Activated naive CD4-positive, alpha-beta T cell treated with anti-CD3 and anti-CD28 coated beads, Interleukin-2, amount 10 ng/mL, durations not matched to agents 7 days and 5 days (primary cell): Measurements from ENCODE around the gene PSTPIP2.
A peak's percentile ranks its signal among the peaks of the same experiment; 100 is the strongest.
"Not testable (repeated sequence)": the region's sequence is repeated elsewhere in the genome, so short reads cannot be mapped to it uniquely, and the experiment has no call there.

Experiments used
- CTCF ChIA-PET: fragments of 350-600 bp; sonication (Branson Sonifier 250); formaldehyde crosslinking; loops from one replicate; lab custom pipeline; 2021; ENCODE audit warnings: antibody characterized with exemption; lab: Charles Lee
- DNase-seq: peaks from one replicate; pipeline ENCODE4 v3.0.0-alpha.2; 2020
- H3K27ac Mint-ChIP-seq: one replicate; pipeline ENCODE4 v1.8.0; 2021; ENCODE audit warnings: mild to moderate bottlenecking, moderate library complexity, mixed read lengths
- H3K27me3 Mint-ChIP-seq: one replicate; pipeline ENCODE4 v1.8.0; 2021; ENCODE audit warnings: mild to moderate bottlenecking, mixed read lengths
- H3K36me3 Mint-ChIP-seq: one replicate; pipeline ENCODE4 v1.8.0; 2021; ENCODE audit warnings: mixed read lengths
- H3K4me1 Mint-ChIP-seq: one replicate; pipeline ENCODE4 v1.8.0; 2021; ENCODE audit warnings: mixed read lengths
- H3K4me3 Mint-ChIP-seq: one replicate; pipeline ENCODE4 v1.8.0; 2021; ENCODE audit warnings: mild to moderate bottlenecking, moderate library complexity, mixed read lengths
- H3K9me3 Mint-ChIP-seq: one replicate; pipeline ENCODE4 v1.8.0; 2021; ENCODE audit warnings: mixed read lengths

Gene PSTPIP2

GRCh38 chr18:46001892-46002291, 70.2 kb downstream of the PSTPIP2 start:
- Mint-ChIP-seq H3K27ac (no peak overlapping the region), H3K4me1 (peaks cover 38% of the 10 kb centered on the region), H3K9me3 (peaks cover 13% of the 10 kb centered on the region), H3K36me3 (peaks cover 12% of the 10 kb centered on the region), H3K27me3 (peaks cover 4% of the 10 kb centered on the region), H3K4me3 (no peak overlapping the region)
- DNase-seq, result no peak
- CTCF ChIA-PET, result no interaction called here

GRCh38 chr18:46001074-46001473, 71.0 kb downstream of the PSTPIP2 start:
- Mint-ChIP-seq H3K4me3 (no peak overlapping the region), H3K27ac (no peak overlapping the region), H3K27me3 (peaks cover 4% of the 10 kb centered on the region), H3K9me3 (peaks cover 13% of the 10 kb centered on the region), H3K4me1 (peaks cover 44% of the 10 kb centered on the region), H3K36me3 (peaks cover 12% of the 10 kb centered on the region)
- no peak for DNase-seq
- CTCF ChIA-PET, result no interaction called here

GRCh38 chr18:45999536-45999935, 72.5 kb downstream of the PSTPIP2 start:
- DNase-seq, result no peak
- Mint-ChIP-seq H3K4me1 (peaks cover 50% of the 10 kb centered on the region), H3K27me3 (peaks cover 4% of the 10 kb centered on the region), H3K4me3 (no peak overlapping the region), H3K9me3 (peaks cover 13% of the 10 kb centered on the region), H3K36me3 (peaks cover 12% of the 10 kb centered on the region), H3K27ac (peak overlapping the region; percentile 70)
- CTCF ChIA-PET, result no interaction called here

GRCh38 chr18:45998244-45998643, 73.8 kb downstream of the PSTPIP2 start:
- DNase-seq, result peak; percentile 47
- H3K27me3 Mint-ChIP-seq, result peaks cover 4% of the 10 kb centered on the region
- CTCF ChIA-PET, result interaction anchor here (1.0 to 1.9 kb wide), 2 partner anchors 15 to 75 kb away, joined by 3 to 8 read pairs; no protein-coding TSS in a partner anchor
- peaks cover 13% of the 10 kb centered on the region for H3K9me3 Mint-ChIP-seq
- H3K27ac Mint-ChIP-seq, result peak overlapping the region; percentile 97
- peak overlapping the region; percentile 65 for H3K4me3 Mint-ChIP-seq
- H3K36me3 Mint-ChIP-seq, result peaks cover 14% of the 10 kb centered on the region
- H3K4me1 Mint-ChIP-seq, result peaks cover 50% of the 10 kb centered on the region

DNA sequence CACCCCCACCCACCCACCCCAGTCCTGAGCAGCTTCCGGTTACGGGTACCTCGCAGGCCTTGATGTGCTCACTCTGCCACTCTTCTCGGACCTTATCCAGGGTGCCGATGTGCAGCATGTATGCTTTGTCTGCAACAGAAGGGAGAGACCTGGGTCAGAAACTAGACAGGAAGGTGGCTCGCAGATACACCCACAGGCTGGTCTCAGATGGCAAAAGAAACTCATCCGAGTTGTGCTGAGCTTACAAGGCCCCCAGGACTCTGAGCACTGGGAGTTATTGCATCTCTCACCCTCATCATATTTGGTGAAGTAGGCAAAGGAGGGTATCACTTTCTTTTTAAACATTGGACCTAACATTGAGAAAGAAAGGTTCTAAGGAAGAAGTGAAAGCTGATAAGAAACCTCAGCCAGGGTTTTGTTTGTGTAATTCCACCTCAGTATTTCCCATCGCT, 74.3 kb downstream of the PSTPIP2 start:
- H3K4me3 Mint-ChIP-seq, result peak overlapping the region; percentile 65
- peak; percentile 51 for DNase-seq
- peaks cover 11% of the 10 kb centered on the region for H3K9me3 Mint-ChIP-seq
- H3K27ac Mint-ChIP-seq, result peak overlapping the region; percentile 97
- CTCF ChIA-PET, result interaction anchor here (1.0 to 1.9 kb wide), 2 partner anchors 15 to 76 kb away, joined by 3 to 8 read pairs; no protein-coding TSS in a partner anchor
- no peaks in the 10 kb centered on the region for H3K27me3 Mint-ChIP-seq
- H3K4me1 Mint-ChIP-seq, result peaks cover 50% of the 10 kb centered on the region
- peaks cover 12% of the 10 kb centered on the region for H3K36me3 Mint-ChIP-seq

DNA sequence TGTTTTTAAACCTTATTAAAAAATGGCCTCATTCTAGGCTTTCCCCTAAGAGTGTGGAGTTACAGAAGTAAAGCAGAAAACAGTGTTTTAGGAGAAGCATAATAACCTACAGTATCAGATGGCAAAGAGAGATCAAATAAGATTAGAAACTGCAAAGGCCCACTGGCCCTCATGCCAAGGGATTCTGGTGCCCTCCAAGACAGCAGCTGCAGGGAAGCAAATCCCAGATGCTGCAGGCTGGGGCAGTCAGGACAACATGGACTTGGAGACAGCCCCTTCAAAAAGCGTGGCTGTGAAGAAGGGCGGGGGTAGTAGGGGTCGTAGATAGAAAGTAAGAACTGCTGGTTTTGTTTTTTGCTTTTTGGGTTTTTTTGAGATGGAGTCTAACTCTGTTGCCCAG, 76.6 kb downstream of the PSTPIP2 start:
- CTCF ChIA-PET, result no interaction called here
- Mint-ChIP-seq H3K36me3 (peaks cover 3% of the 10 kb centered on the region), H3K27ac (no peak overlapping the region)

DNA sequence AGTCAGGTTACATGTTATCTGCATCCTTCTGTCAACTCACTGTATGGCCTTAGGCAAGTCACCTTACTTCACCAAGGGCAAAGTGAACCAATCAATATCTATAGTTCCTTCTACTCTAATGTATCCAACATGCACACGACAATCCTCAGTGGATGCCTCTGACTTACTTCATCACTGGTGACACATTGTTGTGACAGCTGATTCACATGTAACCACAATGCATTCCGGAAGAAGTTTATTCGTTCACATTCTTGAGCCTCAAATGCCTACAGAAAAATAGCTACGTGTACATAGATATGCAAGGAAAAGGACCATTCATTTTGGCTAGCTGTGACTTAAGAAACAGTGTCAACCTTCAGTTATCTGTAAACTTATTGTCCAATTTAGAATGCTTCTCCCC, 78.6 kb downstream of the PSTPIP2 start:
- DNase-seq, result no peak
- Mint-ChIP-seq H3K9me3 (peaks cover 4% of the 10 kb centered on the region), H3K4me1 (peaks cover 26% of the 10 kb centered on the region)

More for the DNA sequence above, 76.6 kb downstream of the PSTPIP2 start:
- Mint-ChIP-seq H3K4me1 (peaks cover 39% of the 10 kb centered on the region), H3K4me3 (no peak overlapping the region), H3K27me3 (no peaks in the 10 kb centered on the region), H3K9me3 (no peaks in the 10 kb centered on the region)
- no peak for DNase-seq

DNA sequence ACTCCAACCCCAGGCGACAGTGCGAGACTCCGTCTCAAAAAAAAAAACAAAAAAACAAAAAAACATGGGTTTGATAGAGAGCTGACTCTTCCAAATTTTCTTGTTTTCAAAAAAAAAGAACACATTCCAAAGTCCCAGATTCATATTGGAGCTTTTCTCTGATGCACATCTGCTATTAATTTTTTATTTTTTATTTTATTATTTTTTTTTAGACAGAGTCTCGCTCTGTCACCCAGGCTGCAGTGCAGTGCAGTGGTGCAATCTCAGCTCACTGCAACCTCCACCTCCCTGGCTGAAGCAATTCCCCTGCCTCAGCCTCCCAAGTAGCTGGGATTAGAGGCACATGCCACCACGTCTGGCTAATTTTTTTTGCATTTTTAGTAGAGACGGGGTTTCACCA, 79.5 kb downstream of the PSTPIP2 start:
- not testable (repeated sequence) for DNase-seq, H3K27me3 Mint-ChIP-seq, H3K4me3 Mint-ChIP-seq, H3K9me3 Mint-ChIP-seq, H3K27ac Mint-ChIP-seq
- H3K36me3 Mint-ChIP-seq, result peaks cover 14% of the 10 kb centered on the region
- peaks cover 17% of the 10 kb centered on the region for H3K4me1 Mint-ChIP-seq
- CTCF ChIA-PET, result interaction anchor here (2.4 kb wide), 1 partner anchor 81 kb away, joined by 10 read pairs; no protein-coding TSS in a partner anchor

More for the DNA sequence above, 78.6 kb downstream of the PSTPIP2 start:
- peaks cover 10% of the 10 kb centered on the region for H3K36me3 Mint-ChIP-seq
- CTCF ChIA-PET, result interaction anchor here (2.4 kb wide), 1 partner anchor 80 kb away, joined by 10 read pairs; no protein-coding TSS in a partner anchor
- no peak overlapping the region for H3K4me3 Mint-ChIP-seq
- no peaks in the 10 kb centered on the region for H3K27me3 Mint-ChIP-seq
- peak overlapping the region; percentile 22 for H3K27ac Mint-ChIP-seq

DNA sequence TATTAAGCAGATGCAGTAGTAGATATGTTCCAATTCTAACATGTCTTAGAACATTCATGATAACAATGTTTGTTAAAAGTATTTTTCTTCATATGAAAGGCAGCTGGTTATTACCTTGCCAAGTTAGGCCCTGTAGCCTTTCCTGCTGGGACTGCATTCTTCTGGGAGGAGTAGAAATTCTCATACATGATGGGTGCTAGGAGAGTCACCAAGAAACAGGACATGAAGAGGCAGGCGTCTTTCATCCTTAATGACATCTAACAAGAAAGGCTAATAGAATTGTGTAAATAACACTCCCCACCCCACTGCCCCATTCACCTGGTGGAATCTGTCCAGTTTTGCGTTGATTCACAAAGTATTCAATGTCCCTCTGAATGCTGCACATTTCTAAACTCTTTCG, 80.3 kb downstream of the PSTPIP2 start:
- Mint-ChIP-seq H3K4me1 (peaks cover 11% of the 10 kb centered on the region), H3K36me3 (peaks cover 17% of the 10 kb centered on the region), H3K9me3 (peaks cover 4% of the 10 kb centered on the region), H3K27ac (no peak overlapping the region), H3K4me3 (no peak overlapping the region), H3K27me3 (no peaks in the 10 kb centered on the region)
- DNase-seq, result no peak
- CTCF ChIA-PET, result no interaction called here

- Mint-ChIP-seq H3K4me3 (no peak overlapping the region), H3K9me3 (peaks cover 4% of the 10 kb centered on the region), H3K27me3 (no peaks in the 10 kb centered on the region), H3K36me3 (peaks cover 15% of the 10 kb centered on the region), H3K4me1 (no peaks in the 10 kb centered on the region), H3K27ac (no peak overlapping the region)
- DNase-seq, result no peak
- CTCF ChIA-PET, result interaction anchor here (0.6 kb wide), 1 partner anchor 192 kb away, joined by 3 read pairs; no protein-coding TSS in a partner anchor
Measured at GRCh38 chr18:45984546-45985235, 87.4 kb downstream of the PSTPIP2 start.

- no peak overlapping the region for H3K27ac Mint-ChIP-seq
- no peaks in the 10 kb centered on the region for H3K36me3 Mint-ChIP-seq
- no peaks in the 10 kb centered on the region for H3K9me3 Mint-ChIP-seq
- no peak overlapping the region for H3K4me3 Mint-ChIP-seq
- no peaks in the 10 kb centered on the region for H3K27me3 Mint-ChIP-seq
- DNase-seq, result no peak
- CTCF ChIA-PET, result interaction anchor here (1.6 kb wide), 1 partner anchor 92 kb away, joined by 7 read pairs; no protein-coding TSS in a partner anchor
- H3K4me1 Mint-ChIP-seq, result no peaks in the 10 kb centered on the region
Measured at GRCh38 chr18:45981821-45982220, 90.2 kb downstream of the PSTPIP2 start.

DNA sequence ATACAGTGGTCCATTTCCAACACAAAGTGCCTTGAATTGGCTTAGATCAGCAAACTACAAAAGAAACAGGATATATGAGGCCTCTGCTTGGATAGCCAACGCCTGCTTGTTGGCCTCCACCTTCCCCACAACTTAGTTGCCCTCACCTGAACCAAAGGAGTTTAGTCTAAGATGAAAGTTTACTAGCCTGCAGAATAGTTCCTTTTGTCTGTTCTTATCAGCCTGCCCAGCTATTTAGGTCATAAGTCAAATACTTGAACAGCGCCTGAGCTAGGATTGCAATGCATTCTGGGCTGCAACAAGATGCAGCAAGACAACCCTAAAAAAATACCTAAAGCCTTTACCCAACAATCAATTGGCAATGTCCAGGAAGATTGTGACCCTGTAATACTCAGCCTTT, 91.8 kb downstream of the PSTPIP2 start:
- Mint-ChIP-seq H3K9me3 (no peaks in the 10 kb centered on the region), H3K27me3 (no peaks in the 10 kb centered on the region), H3K4me3 (no peak overlapping the region), H3K4me1 (peaks cover 2% of the 10 kb centered on the region), H3K36me3 (no peaks in the 10 kb centered on the region), H3K27ac (no peak overlapping the region)
- CTCF ChIA-PET, result interaction anchor here (0.7 kb wide), 1 partner anchor 43 kb away, joined by 3 read pairs; no protein-coding TSS in a partner anchor
- no peak for DNase-seq

DNA sequence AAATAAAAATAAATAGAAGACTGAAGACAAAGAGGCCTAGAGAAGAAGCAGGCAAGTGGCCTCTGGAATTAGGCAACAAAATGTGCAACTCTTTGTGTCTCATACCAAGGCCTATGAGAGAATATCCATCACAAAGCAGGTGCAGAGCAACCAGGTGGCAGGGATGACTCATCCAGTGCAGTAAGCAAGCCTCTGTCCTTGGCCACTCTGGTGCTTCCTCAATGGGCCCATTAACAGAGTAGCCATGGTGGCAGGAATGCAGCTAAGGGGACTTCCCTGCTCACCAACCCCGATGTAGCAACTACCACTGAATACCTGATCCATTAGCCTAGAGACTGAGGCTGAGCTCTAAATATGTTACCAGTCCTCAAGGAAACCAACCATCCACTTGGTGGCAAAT, 94.0 kb downstream of the PSTPIP2 start:
- H3K27ac Mint-ChIP-seq, result no peak overlapping the region
- peaks cover 8% of the 10 kb centered on the region for H3K4me1 Mint-ChIP-seq
- no peaks in the 10 kb centered on the region for H3K9me3 Mint-ChIP-seq
- H3K27me3 Mint-ChIP-seq, result no peaks in the 10 kb centered on the region
- H3K4me3 Mint-ChIP-seq, result no peak overlapping the region
- CTCF ChIA-PET, result interaction anchor here (1.0 kb wide), 1 partner anchor 96 kb away, joined by 7 read pairs; no protein-coding TSS in a partner anchor
- DNase-seq, result no peak
- H3K36me3 Mint-ChIP-seq, result no peaks in the 10 kb centered on the region

- no peaks in the 10 kb centered on the region for H3K9me3 Mint-ChIP-seq
- no peaks in the 10 kb centered on the region for H3K36me3 Mint-ChIP-seq
- H3K4me1 Mint-ChIP-seq, result peaks cover 8% of the 10 kb centered on the region
- CTCF ChIA-PET, result interaction anchor here (6.0 kb wide), 1 partner anchor 95 kb away, joined by 36 read pairs; the partner anchor contains the start of gene PSTPIP2
- no peak overlapping the region for H3K4me3 Mint-ChIP-seq
- no peak for DNase-seq
- no peaks in the 10 kb centered on the region for H3K27me3 Mint-ChIP-seq
- H3K27ac Mint-ChIP-seq, result no peak overlapping the region
Measured at GRCh38 chr18:45976974-45977373, 95.1 kb downstream of the PSTPIP2 start.
